ENCODE measurements around the gene GIMD1.
A peak's percentile ranks its signal among the peaks of the same experiment; 100 is the strongest.

The GIMD1 gene

GRCh38 chr4:106312997-106313522 lies 55.5 kb downstream of the GIMD1 start:
- Histone ChIP-seq H3K4me3 (ENCODE audit: low read depth, low read length) (no peak overlapping the region), H2BK12ac (ENCODE audit: low read length) (no peak overlapping the region), H3K27ac (ENCODE audit: low read depth, low read length) (no peak overlapping the region), H4K12ac (ENCODE audit: low read depth, low read length) (no peak overlapping the region), H4K8ac (ENCODE audit: low read depth, low read length) (no peak overlapping the region), H3K79me2 (ENCODE audit: control insufficient read depth, insufficient read depth, low read length, poor library complexity) (peaks cover 5% of the 10 kb centered on the region), H3K4me2 (ENCODE audit: low read length) (no peak overlapping the region), H2BK120ac (ENCODE audit: insufficient read depth, low read length, poor library complexity) (no peak overlapping the region), H3K4me1 (ENCODE audit: control insufficient read depth in 1 of 2, insufficient read depth in 2 of 2, low read length in 2 of 2) (peaks cover 0 to 2% of the 10 kb centered on the region in 2 experiments), H3K79me1 (ENCODE audit: low read length) (peaks cover 12% of the 10 kb centered on the region), H3K9ac (ENCODE audit: low read length) (no peak overlapping the region), H4K91ac (ENCODE audit: low read depth, low read length) (no peak overlapping the region), H3K9me3 (ENCODE audit: insufficient read depth, low read depth, low read length) (no peaks in the 10 kb centered on the region), H2AFZ (ENCODE audit: insufficient read depth, low read length, poor library complexity) (no peak overlapping the region), H3K18ac (ENCODE audit: low read length) (no peak overlapping the region), H3K14ac (ENCODE audit: low read length) (no peak overlapping the region), H3K27me3 (ENCODE audit: insufficient read depth, low read length) (no peaks in the 10 kb centered on the region), H3K23ac (ENCODE audit: low read length) (no peak overlapping the region), H2BK5ac (ENCODE audit: low read depth, low read length, poor library complexity) (no peak overlapping the region), H3K4ac (ENCODE audit: low read depth, low read length) (no peak overlapping the region), H2AK5ac (ENCODE audit: low read length) (no peak overlapping the region), H3K36me3 (ENCODE audit: control insufficient read depth in 1 of 2, insufficient read depth in 2 of 2, low read length in 2 of 2) (no peaks in the 10 kb centered on the region)
- no peak for DNase-seq
- no CpG with 5 or more reads among the region's 3 CpGs for WGBS (ENCODE audit: extremely low coverage, insufficient coverage, insufficient read length)

GRCh38 chr4:106312377-106312776 lies 56.2 kb downstream of the GIMD1 start:
- H3K4me3 ChIP-seq (ENCODE audit: low read depth, low read length): no peak overlapping the region
- H3K4ac ChIP-seq (ENCODE audit: low read depth, low read length): no peak overlapping the region
- no peaks in the 10 kb centered on the region for H3K27me3 ChIP-seq (ENCODE audit: insufficient read depth, low read length)
- no peak overlapping the region for H3K23ac ChIP-seq (ENCODE audit: low read length)
- H3K4me2 ChIP-seq (ENCODE audit: low read length): no peak overlapping the region
- peaks cover 12% of the 10 kb centered on the region for H3K79me1 ChIP-seq (ENCODE audit: low read length)
- WGBS (ENCODE audit: extremely low coverage, insufficient coverage, insufficient read length): no CpG with 5 or more reads among the region's 1 CpG
- H2BK120ac ChIP-seq (ENCODE audit: insufficient read depth, low read length, poor library complexity): no peak overlapping the region
- no peak overlapping the region for H2AFZ ChIP-seq (ENCODE audit: insufficient read depth, low read length, poor library complexity)
- no peak overlapping the region for H3K9ac ChIP-seq (ENCODE audit: low read length)
- H3K27ac ChIP-seq (ENCODE audit: low read depth, low read length): no peak overlapping the region
- no peak overlapping the region for H2BK5ac ChIP-seq (ENCODE audit: low read depth, low read length, poor library complexity)
- H3K18ac ChIP-seq (ENCODE audit: low read length): no peak overlapping the region
- DNase-seq: peak in 1 of 2 donors; percentile 48
- no peak overlapping the region for H4K91ac ChIP-seq (ENCODE audit: low read depth, low read length)
- H3K36me3 ChIP-seq (ENCODE audit: control insufficient read depth in 1 of 2, insufficient read depth in 2 of 2, low read length in 2 of 2): no peaks in the 10 kb centered on the region
- no peak overlapping the region for H2AK5ac ChIP-seq (ENCODE audit: low read length)
- peaks cover 0 to 2% of the 10 kb centered on the region in 2 experiments for H3K4me1 ChIP-seq (ENCODE audit: control insufficient read depth in 1 of 2, insufficient read depth in 2 of 2, low read length in 2 of 2)
- no peak overlapping the region for H2BK12ac ChIP-seq (ENCODE audit: low read length)
- no peak overlapping the region for H3K14ac ChIP-seq (ENCODE audit: low read length)
- H4K12ac ChIP-seq (ENCODE audit: low read depth, low read length): no peak overlapping the region
- no peaks in the 10 kb centered on the region for H3K9me3 ChIP-seq (ENCODE audit: insufficient read depth, low read depth, low read length)
- no peak overlapping the region for H4K8ac ChIP-seq (ENCODE audit: low read depth, low read length)
- H3K79me2 ChIP-seq (ENCODE audit: control insufficient read depth, insufficient read depth, low read length, poor library complexity): peaks cover 5% of the 10 kb centered on the region
